NT2/D1 (cell line): ENCODE measurements around the gene PGAP3.

Source experiments
- SUZ12 ChIP-seq: IDR thresholded peaks from 2 replicates; pipeline ENCODE4 v1.6.1; 2011; ENCODE audit not compliant: insufficient read length, insufficient read depth; ENCODE audit errors: extremely low read depth
- YY1 ChIP-seq: IDR thresholded peaks from 2 replicates; pipeline ENCODE4 v1.6.1; 2011; ENCODE audit not compliant: insufficient read length, insufficient read depth

DNA sequence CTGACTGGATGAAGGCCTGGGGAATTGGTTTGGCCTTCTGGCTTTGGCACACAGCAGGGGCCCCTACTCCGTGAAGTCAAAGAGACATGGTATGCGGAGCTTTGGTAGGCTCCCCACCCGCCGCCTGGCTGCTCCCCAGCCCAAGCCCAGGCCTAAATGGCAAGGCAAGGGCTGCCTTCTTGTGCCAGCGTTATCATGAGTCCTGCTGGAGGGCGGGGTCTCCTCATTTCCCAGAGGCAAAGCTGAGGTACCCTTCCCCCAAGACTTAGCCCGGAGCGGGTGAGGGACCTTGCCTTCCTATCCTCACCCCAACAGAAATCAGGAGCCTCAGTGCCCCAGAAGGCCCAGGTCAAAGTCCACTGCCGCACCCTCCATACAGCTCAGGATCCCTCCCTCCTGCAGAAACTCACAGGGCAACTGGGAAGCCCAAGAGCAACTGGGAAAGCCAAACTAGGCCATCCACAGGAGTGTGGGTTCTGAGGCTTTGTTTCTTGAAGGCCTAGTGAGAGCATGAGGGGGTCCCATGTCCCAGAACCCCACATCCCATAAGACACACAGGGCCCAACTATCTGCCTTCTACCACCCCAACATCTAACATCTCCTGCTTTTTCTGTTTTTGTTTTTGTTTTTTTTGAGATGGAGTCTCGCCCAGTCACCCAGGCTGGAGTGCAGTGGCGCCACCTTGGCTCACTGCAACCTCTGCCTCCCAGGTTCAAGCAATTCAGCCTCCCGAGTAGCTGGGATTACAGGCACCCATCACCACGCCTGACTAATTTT, 9.3 kb downstream of the PGAP3 start:
- TF ChIP-seq YY1 (no peak), SUZ12 (no peak)
